ENCODE measurements around the gene ANKRD1.

ANKRD1 gene

DNA sequence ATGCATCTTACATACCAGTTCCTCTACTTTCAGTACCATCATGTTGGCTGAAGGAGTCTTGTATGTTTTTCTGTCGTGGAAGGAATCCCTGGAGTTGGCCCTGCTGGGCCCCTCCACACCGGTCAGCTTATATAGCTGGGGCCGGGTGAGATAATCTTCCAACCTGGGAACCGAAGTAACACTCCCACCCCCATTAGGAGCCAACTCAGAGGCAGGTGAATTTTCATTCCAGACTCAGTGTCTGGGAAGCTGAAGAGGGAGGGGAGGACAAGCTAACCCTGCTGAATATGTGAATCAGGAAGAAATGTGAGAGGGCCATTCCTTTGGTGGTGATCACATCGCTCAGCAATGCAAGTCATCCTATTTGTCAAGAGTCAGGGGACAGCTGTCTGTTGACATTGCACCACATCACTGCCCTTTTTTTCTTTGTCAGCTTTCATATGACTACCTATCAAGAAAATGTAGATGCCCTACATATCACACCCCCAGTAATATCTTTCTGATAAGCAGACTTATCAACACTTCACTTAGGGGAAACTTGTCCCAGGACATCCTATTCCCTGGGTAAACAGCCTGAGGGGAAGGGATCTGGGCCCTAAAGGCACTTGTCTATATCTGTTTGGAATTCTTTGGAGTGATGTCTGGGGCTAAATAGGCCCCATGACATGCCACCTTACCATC is at the start of gene ANKRD1:
Gene ANKRD1, minus strand, starts transcription at position 102 of the 681 bp plus-strand sequence. Its CDS starts 60 bp downstream, at position 42.
- H3K4me2 ChIP-seq, result no peak within 1 kb of the TSS
- no peaks in the 10 kb centered on the region for H3K9me3 ChIP-seq
- H3K27ac ChIP-seq, result no peak within 1 kb of the TSS
- no peak for TF ChIP-seq Cebpa-rat (IDR thresholded peaks at IDR 0.05)
- H4K20me1 ChIP-seq, result no peaks in the 10 kb centered on the region
- H3K36me3 ChIP-seq, result no peaks in the 10 kb centered on the region
- H3K4me3 ChIP-seq, result no peak within 1 kb of the TSS
- H3K4me1 ChIP-seq, result peaks cover 5% of the 10 kb centered on the region
- no peaks in the 10 kb centered on the region for H3K27me3 ChIP-seq
- H3K9ac ChIP-seq, result no peak within 1 kb of the TSS

DNA sequence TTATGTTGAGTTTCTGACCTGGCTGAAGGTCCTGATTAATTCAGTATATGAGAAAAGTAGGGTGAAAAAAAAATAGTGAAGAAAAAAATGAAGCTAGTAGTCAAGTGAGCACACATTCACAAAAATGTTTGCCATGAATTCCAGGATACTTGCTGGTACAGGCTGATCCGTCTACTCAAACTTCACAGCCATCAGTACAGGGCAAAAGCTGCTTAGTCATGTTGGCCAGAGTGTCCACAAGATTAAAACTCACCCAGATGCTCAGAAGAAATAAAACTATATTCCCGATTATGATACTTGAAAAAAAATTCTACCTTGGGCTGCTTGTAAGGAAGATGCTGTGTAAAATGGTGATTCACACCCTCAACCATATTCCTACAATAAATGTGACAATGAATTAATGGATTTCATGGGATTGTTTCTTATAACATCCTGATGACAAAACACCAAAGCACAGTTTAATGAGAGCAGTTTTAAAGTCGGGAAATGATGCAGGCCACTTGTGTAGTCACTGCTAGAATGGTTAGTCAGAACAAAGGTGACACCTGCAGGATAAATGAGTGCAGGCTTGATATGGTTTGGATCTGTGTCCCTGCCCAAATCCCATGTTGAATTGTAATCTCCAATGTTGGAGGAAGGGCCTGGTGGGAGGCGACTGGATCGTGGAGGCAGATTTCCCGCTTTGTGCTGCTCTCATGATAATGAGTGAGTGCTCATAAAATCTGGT is 49.2 kb upstream of the ANKRD1 start:
- Histone ChIP-seq H3K27ac (no peak overlapping the region), H3K36me3 (no peaks in the 10 kb centered on the region), H3K4me3 (no peak overlapping the region), H4K20me1 (no peaks in the 10 kb centered on the region), H3K27me3 (no peaks in the 10 kb centered on the region), H3K9ac (no peak overlapping the region), H3K4me1 (no peaks in the 10 kb centered on the region), H3K9me3 (0 out of 2 replicates have a peak, but pooled peaks cover 3% of the 10 kb centered on the region), H3K4me2 (no peak overlapping the region)
- no peak for TF ChIP-seq Cebpa-rat (IDR thresholded peaks at IDR 0.05)

GRCh38 chr10:90969121-90969534 is 48.2 kb upstream of the ANKRD1 start:
- H3K4me3 ChIP-seq, result no peak overlapping the region
- TF ChIP-seq Cebpa-rat (IDR thresholded peaks at IDR 0.05), result no peak
- H4K20me1 ChIP-seq, result no peaks in the 10 kb centered on the region
- 0 out of 2 replicates have a peak, but pooled peaks cover 3% of the 10 kb centered on the region for H3K9me3 ChIP-seq
- no peak overlapping the region for H3K9ac ChIP-seq
- H3K36me3 ChIP-seq, result no peaks in the 10 kb centered on the region
- H3K4me2 ChIP-seq, result no peak overlapping the region
- H3K27ac ChIP-seq, result no peak overlapping the region
- no peaks in the 10 kb centered on the region for H3K27me3 ChIP-seq
- H3K4me1 ChIP-seq, result no peaks in the 10 kb centered on the region

- H3K4me2 ChIP-seq, result no peak overlapping the region
- TF ChIP-seq Cebpa-rat (IDR thresholded peaks at IDR 0.05), result no peak
Observed at GRCh38 chr10:90968328-90969081, 47.6 kb upstream of the ANKRD1 start.

GRCh38 chr10:90967865-90968264 is 47.0 kb upstream of the ANKRD1 start:
- H4K20me1 ChIP-seq, result no peaks in the 10 kb centered on the region
- H3K4me2 ChIP-seq, result no peak overlapping the region
- no peaks in the 10 kb centered on the region for H3K27me3 ChIP-seq
- H3K4me3 ChIP-seq, result no peak overlapping the region
- no peaks in the 10 kb centered on the region for H3K36me3 ChIP-seq
- no peak overlapping the region for H3K27ac ChIP-seq
- TF ChIP-seq Cebpa-rat (IDR thresholded peaks at IDR 0.05), result no peak
- 0 out of 2 replicates have a peak, but pooled peaks cover 3% of the 10 kb centered on the region for H3K9me3 ChIP-seq
- H3K4me1 ChIP-seq, result no peaks in the 10 kb centered on the region; the same call in 1 of the 2 replicates
- no peak overlapping the region for H3K9ac ChIP-seq

More at GRCh38 chr10:90968328-90969081, 47.6 kb upstream of the ANKRD1 start:
- no peaks in the 10 kb centered on the region for H3K36me3 ChIP-seq
- H3K27ac ChIP-seq, result no peak overlapping the region
- H3K4me3 ChIP-seq, result no peak overlapping the region
- no peaks in the 10 kb centered on the region for H3K27me3 ChIP-seq
- no peaks in the 10 kb centered on the region; the same call in 1 of the 2 replicates for H3K4me1 ChIP-seq
- H4K20me1 ChIP-seq, result no peaks in the 10 kb centered on the region
- 0 out of 2 replicates have a peak, but pooled peaks cover 3% of the 10 kb centered on the region for H3K9me3 ChIP-seq
- H3K9ac ChIP-seq, result no peak overlapping the region

DNA sequence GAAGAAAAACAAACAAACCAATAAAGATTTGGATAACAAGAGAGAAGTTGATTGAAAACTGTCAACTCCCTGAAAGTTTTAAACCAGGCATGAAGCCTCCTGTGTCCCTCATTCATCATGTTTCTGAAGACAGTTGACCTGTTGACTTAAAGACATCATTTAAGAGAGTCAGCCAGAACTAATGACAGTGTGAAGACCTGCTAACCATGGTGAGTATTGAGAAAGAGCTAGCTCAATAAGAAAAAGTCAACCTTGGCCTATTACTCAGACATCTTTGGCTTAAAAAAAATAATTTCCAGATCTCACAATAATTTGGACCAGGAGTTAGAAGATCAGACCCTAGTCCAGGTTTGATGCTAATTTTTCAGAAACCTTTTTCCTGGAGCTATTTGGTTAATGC is 45.3 kb upstream of the ANKRD1 start:
- Histone ChIP-seq H3K9me3 (0 out of 2 replicates have a peak, but pooled peaks cover 3% of the 10 kb centered on the region), H4K20me1 (no peaks in the 10 kb centered on the region), H3K36me3 (no peaks in the 10 kb centered on the region), H3K27me3 (no peaks in the 10 kb centered on the region), H3K4me2 (no peak overlapping the region), H3K4me1 (no peaks in the 10 kb centered on the region; the same call in 1 of the 2 replicates), H3K9ac (no peak overlapping the region), H3K4me3 (no peak overlapping the region), H3K27ac (no peak overlapping the region)
- no peak for TF ChIP-seq Cebpa-rat (IDR thresholded peaks at IDR 0.05)

DNA sequence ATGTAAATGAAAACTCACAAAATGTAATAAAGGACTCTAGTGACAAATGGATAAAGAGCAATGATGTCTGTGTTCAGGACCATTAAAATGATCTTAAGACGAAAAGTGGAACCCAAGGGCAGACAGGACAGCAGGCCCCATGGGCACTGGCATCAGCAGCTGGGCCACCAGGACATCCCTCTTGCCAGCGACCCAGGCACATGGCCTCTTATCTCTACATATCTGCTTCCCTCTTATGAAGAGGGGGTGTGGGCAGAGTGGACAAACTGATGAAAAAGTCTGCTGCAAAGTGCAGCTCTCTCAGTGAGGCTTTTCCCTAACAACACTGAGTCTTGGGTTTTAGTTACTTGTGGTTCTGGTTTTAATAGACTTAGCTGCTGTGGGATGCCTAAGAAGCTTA is 44.8 kb upstream of the ANKRD1 start:
- TF ChIP-seq Cebpa-rat (IDR thresholded peaks at IDR 0.05), result no peak
- no peak overlapping the region for H3K9ac ChIP-seq
- 0 out of 2 replicates have a peak, but pooled peaks cover 3% of the 10 kb centered on the region for H3K9me3 ChIP-seq
- no peak overlapping the region for H3K27ac ChIP-seq
- no peak overlapping the region for H3K4me2 ChIP-seq
- H3K27me3 ChIP-seq, result no peaks in the 10 kb centered on the region
- H3K36me3 ChIP-seq, result no peaks in the 10 kb centered on the region
- H3K4me1 ChIP-seq, result no peaks in the 10 kb centered on the region; the same call in 1 of the 2 replicates
- H4K20me1 ChIP-seq, result no peaks in the 10 kb centered on the region
- no peak overlapping the region for H3K4me3 ChIP-seq

DNA sequence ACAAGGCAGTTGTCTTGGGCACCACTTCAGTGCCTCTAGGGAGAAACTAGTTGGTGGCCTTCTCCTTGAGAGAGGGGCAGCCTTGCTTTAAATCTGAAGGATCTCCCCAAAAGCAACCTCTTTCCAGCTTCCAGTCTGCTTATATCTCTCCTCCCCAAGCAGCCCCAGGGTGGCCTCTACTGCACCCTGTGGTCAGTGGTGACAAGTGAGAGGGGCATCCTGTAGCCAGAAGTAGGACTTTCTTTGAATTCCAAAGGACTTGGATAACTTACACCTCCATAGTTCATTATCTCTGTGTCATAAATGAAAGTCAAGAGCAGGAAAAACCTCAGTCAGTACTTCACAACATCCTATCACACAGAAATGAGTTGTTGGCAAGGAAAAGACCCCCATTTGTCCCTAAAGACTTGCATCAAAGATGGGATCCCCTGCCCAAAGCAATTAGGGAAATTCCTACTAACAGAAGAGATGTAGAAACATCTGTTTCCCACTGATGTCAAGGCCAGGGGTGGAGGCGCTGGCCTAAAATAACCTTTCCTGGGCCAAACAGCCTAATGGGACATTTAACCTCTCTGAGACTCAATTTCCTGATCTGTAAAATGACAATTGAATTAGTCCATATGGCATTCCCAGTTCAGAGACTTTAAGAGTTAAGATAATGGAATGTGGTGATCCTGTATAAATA is 44.0 kb upstream of the ANKRD1 start:
- Histone ChIP-seq H3K4me1 (no peaks in the 10 kb centered on the region; the same call in 1 of the 2 replicates), H3K9me3 (no peaks in the 10 kb centered on the region), H3K36me3 (no peaks in the 10 kb centered on the region), H4K20me1 (no peaks in the 10 kb centered on the region), H3K4me3 (no peak overlapping the region), H3K9ac (no peak overlapping the region), H3K27ac (no peak overlapping the region), H3K4me2 (no peak overlapping the region), H3K27me3 (no peaks in the 10 kb centered on the region)
- no peak for TF ChIP-seq Cebpa-rat (IDR thresholded peaks at IDR 0.05)

DNA sequence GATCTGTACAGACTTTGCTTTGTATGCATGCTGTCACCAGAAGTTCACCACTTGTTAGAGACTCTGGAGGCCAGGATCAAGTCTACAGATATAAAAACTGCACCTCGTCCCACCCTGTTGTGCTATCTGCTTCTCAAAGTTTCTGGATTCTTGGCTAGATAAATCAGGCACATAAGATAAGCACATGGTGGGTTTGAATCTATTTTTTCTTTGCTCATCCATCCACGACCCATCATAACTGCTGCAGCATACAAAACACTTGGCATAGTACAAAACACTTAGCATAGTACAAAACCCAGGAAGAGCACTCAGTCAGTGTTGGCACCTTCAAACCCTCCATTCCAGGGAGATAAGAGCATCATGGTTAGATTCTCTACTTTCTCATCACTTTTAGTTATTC is 42.4 kb upstream of the ANKRD1 start:
- H3K9ac ChIP-seq, result no peak overlapping the region
- H3K36me3 ChIP-seq, result no peaks in the 10 kb centered on the region
- H3K9me3 ChIP-seq, result no peaks in the 10 kb centered on the region
- no peak for TF ChIP-seq Cebpa-rat (IDR thresholded peaks at IDR 0.05)
- no peak overlapping the region for H3K4me2 ChIP-seq
- H3K4me1 ChIP-seq, result no peaks in the 10 kb centered on the region; the same call in 1 of the 2 replicates
- H3K27me3 ChIP-seq, result no peaks in the 10 kb centered on the region
- H3K4me3 ChIP-seq, result no peak overlapping the region
- H4K20me1 ChIP-seq, result no peaks in the 10 kb centered on the region
- no peak overlapping the region for H3K27ac ChIP-seq
